Neural cell (in vitro differentiated cells): ENCODE data around the gene AMDHD2. TPM values are rescaled to one million over a fixed set of nuclear protein-coding genes. Genes with fewer than 3 reads are reported as not detected.

ENCODE experiments used
- H2AFZ ChIP-seq: fragments of 200-600, 300-800 bp; sonication (generic), shearing (Covaris generic); 2 replicates; pipeline ENCODE4 v1.6.0; 2014; ENCODE audit warnings: low read depth, mild to moderate bottlenecking, antibody characterized with exemption, low read length, moderate library complexity
- H3F3A ChIP-seq: fragments of 200-600 bp; shearing (Covaris generic); 2 replicates; pipeline ENCODE4 v1.6.1; 2016; ENCODE audit warnings: mild to moderate bottlenecking, moderate library complexity, mixed read lengths, antibody characterized with exemption, low read length; ENCODE audit not compliant: insufficient read depth, poor library complexity, severe bottlenecking
- H3K27ac ChIP-seq: fragments of 200-600, 300-800 bp; sonication (generic), shearing (Covaris generic); 2 replicates; pipeline ENCODE4 v1.5.1; 2014; ENCODE audit warnings: mild to moderate bottlenecking, low read length, moderate library complexity
- H3K27me3 ChIP-seq: fragments of 300-800, 200-600 bp; sonication (generic), shearing (Covaris generic); 2 replicates; pipeline ENCODE4 v1.6.0; 2014; ENCODE audit warnings: mild to moderate bottlenecking, low read depth, low read length, moderate library complexity; ENCODE audit not compliant: insufficient read depth
- H3K36me3 ChIP-seq: fragments of 300-800, 200-600 bp; sonication (generic), shearing (Covaris generic); 2 replicates; pipeline ENCODE4 v1.5.1; 2014; ENCODE audit warnings: mild to moderate bottlenecking, antibody characterized with exemption, low read length, moderate library complexity; ENCODE audit not compliant: insufficient read depth
- H3K4me2 ChIP-seq: fragments of 300-800, 200-600 bp; sonication (generic), shearing (Covaris generic); 2 replicates; pipeline ENCODE4 v1.6.0; 2014; ENCODE audit warnings: mild to moderate bottlenecking, low read length
- H3K4me3 ChIP-seq: fragments of 300-800, 200-600 bp; sonication (generic), shearing (Covaris generic); 2 replicates; pipeline ENCODE4 v1.5.1; 2014; ENCODE audit warnings: mild to moderate bottlenecking, low read length, moderate library complexity
- H3K79me2 ChIP-seq: fragments of 200-600 bp; shearing (Covaris generic); replicated peaks from 2 replicates; pipeline ENCODE4 v1.6.0; 2014; ENCODE audit warnings: mild to moderate bottlenecking, low read length, moderate library complexity; ENCODE audit not compliant: insufficient read depth
- H3K9ac ChIP-seq: fragments of 300-800, 200-600 bp; sonication (generic), shearing (Covaris generic); 2 replicates; pipeline ENCODE4 v1.6.1; 2016; ENCODE audit warnings: mild to moderate bottlenecking, low read length, mixed read lengths
- H3K9me2 ChIP-seq: fragments of 200-600 bp; shearing (Covaris generic); 2 replicates; pipeline ENCODE4 v1.6.1; 2016; ENCODE audit warnings: mild to moderate bottlenecking, low read length, mixed read lengths; ENCODE audit not compliant: insufficient read depth
- H3K9me3 ChIP-seq: fragments of 200-600, 300-800 bp; sonication (generic), shearing (Covaris generic); 2 replicates; pipeline ENCODE4 v1.6.1; 2016; ENCODE audit warnings: mild to moderate bottlenecking, mixed run types, low read length, moderate library complexity, mixed read lengths
- H4K20me1 ChIP-seq: fragments of 200-600 bp; shearing (Covaris generic); 2 replicates; pipeline ENCODE4 v1.6.1; 2016; ENCODE audit warnings: mild to moderate bottlenecking, mixed run types; ENCODE audit not compliant: insufficient read depth
- CTCF ChIP-seq: fragments of 450-650 bp; IDR thresholded peaks from 2 replicates; pipeline ENCODE4 v1.5.1; 2014; ENCODE audit warnings: antibody characterized with exemption, mild to moderate bottlenecking, moderate library complexity; ENCODE audit not compliant: poor library complexity, severe bottlenecking
- EP300 ChIP-seq: fragments of 450-650 bp; conservative IDR thresholded peaks from 2 replicates; pipeline ENCODE4 v1.6.1; 2014; ENCODE audit warnings: antibody characterized with exemption, mild to moderate bottlenecking, moderate library complexity; ENCODE audit not compliant: poor library complexity, severe bottlenecking
- EZH2 ChIP-seq: fragments of 200-600, 300-800 bp; shearing (Covaris generic), sonication (generic); IDR thresholded peaks from 2 replicates; pipeline ENCODE4 v1.6.1; 2014; ENCODE audit warnings: antibody characterized with exemption, low read length, borderline replicate concordance, mild to moderate bottlenecking; ENCODE audit not compliant: insufficient read depth, poor library complexity, severe bottlenecking
- MXI1 ChIP-seq: fragments of 450-650 bp; conservative IDR thresholded peaks from 2 replicates; pipeline ENCODE4 v1.6.1; 2014; ENCODE audit warnings: antibody characterized with exemption, mild to moderate bottlenecking; ENCODE audit not compliant: poor library complexity, severe bottlenecking
- POLR2AphosphoS5 ChIP-seq: IDR thresholded peaks from 2 replicates; pipeline ENCODE4 v1.6.1; 2012
- RAD21 ChIP-seq: fragments of 450-650 bp; conservative IDR thresholded peaks from 2 replicates; pipeline ENCODE4 v1.6.1; 2014; ENCODE audit warnings: antibody characterized with exemption, mild to moderate bottlenecking, moderate library complexity
- REST ChIP-seq: IDR thresholded peaks from 2 replicates; pipeline ENCODE4 v1.6.1; 2012; ENCODE audit warnings: borderline replicate concordance
- SMC3 ChIP-seq: fragments of 450-650 bp; conservative IDR thresholded peaks from 2 replicates; pipeline ENCODE4 v1.6.1; 2014; ENCODE audit warnings: antibody characterized with exemption, mild to moderate bottlenecking, moderate library complexity; ENCODE audit not compliant: poor library complexity
- TAF1 ChIP-seq: IDR thresholded peaks from 2 replicates; pipeline ENCODE4 v1.6.1; 2012; ENCODE audit warnings: low read depth
- polyA plus RNA-seq: library from polyadenylated mRNA; depleted of rRNA; stranded (reverse); fragments of >200 nt; gene quantifications from 2 replicates; pipeline ENCODE4 v1.2.3, GENCODE V29; 2014

The AMDHD2 gene
- polyA plus RNA-seq, 1 donor from 2014 or later = 50.0 TPM

- no peak overlapping the region for H3K27ac ChIP-seq
- H3K36me3 ChIP-seq = no peaks in the 10 kb centered on the region
- no peaks in the 10 kb centered on the region for H3K9me3 ChIP-seq
- H3K4me3 ChIP-seq = no peak overlapping the region
- H3K9me2 ChIP-seq = no peaks in the 10 kb centered on the region
- no peak overlapping the region for H3K4me2 ChIP-seq
- H2AFZ ChIP-seq = no peak overlapping the region
- no peak for TF ChIP-seq MXI1
- no peak for TF ChIP-seq SMC3
- TF ChIP-seq REST = no peak
- TF ChIP-seq RAD21 = no peak
- TF ChIP-seq EP300 = no peak
- TF ChIP-seq TAF1 = no peak
- no peak for TF ChIP-seq EZH2
- TF ChIP-seq POLR2AphosphoS5 = no peak
- TF ChIP-seq CTCF = no peak
- no peaks in the 10 kb centered on the region for H3K79me2 ChIP-seq
- no peaks in the 10 kb centered on the region for H4K20me1 ChIP-seq
- no peaks in the 10 kb centered on the region for H3F3A ChIP-seq
- no peaks in the 10 kb centered on the region for H3K27me3 ChIP-seq
- H3K9ac ChIP-seq = no peak overlapping the region
These were observed 22.3 kb upstream of the AMDHD2 start for GRCh38 chr16:2497695-2498484.

- Histone ChIP-seq H2AFZ (no peak overlapping the region), H3K36me3 (no peaks in the 10 kb centered on the region), H3K9me3 (no peaks in the 10 kb centered on the region), H3K4me2 (no peak overlapping the region), H4K20me1 (no peaks in the 10 kb centered on the region), H3K4me3 (no peak overlapping the region), H3K9me2 (no peaks in the 10 kb centered on the region), H3K27me3 (no peaks in the 10 kb centered on the region), H3K27ac (no peak overlapping the region), H3K9ac (no peak overlapping the region), H3K79me2 (no peaks in the 10 kb centered on the region), H3F3A (no peaks in the 10 kb centered on the region)
- TF ChIP-seq POLR2AphosphoS5 = no peak
These were observed 21.5 kb upstream of the AMDHD2 start for GRCh38 chr16:2498531-2499253.
